Upper lobe of left lung (tissue), 4 donors: ENCODE data around the gene PRKCA.

ENCODE experiments used
- CTCF ChIP-seq, 6 experiments: fragments of 450-650 bp in 4 of 6; fragments of 200-600 bp in 2 of 6; sonication (generic) in 2 of 6; IDR thresholded peaks; one replicate each; pipeline ENCODE4 v1.5.1; 2016 to 2019; ENCODE audit warnings: antibody characterized with exemption in 6 of 6
- EP300 ChIP-seq, 4 donors: sonication (generic); formaldehyde crosslinking; IDR thresholded peaks; one replicate each; pipeline ENCODE4 v1.5.1; 2017; ENCODE audit warnings: antibody characterized with exemption in 4 of 4, control low read depth in 2 of 4
- POLR2A ChIP-seq, 4 donors: fragments of 450-650 bp; IDR thresholded peaks; one replicate each; pipeline ENCODE4 v1.5.1; 2016 to 2017; ENCODE audit warnings: antibody characterized with exemption in 4 of 4, mild to moderate bottlenecking in 2 of 4

- no peak for TF ChIP-seq CTCF (IDR thresholded peaks at IDR 0.05)
- no peak for TF ChIP-seq POLR2A (IDR thresholded peaks at IDR 0.05)
- no peak for TF ChIP-seq EP300 (IDR thresholded peaks at IDR 0.05)
Observed at GRCh38 chr17:66451188-66452149, 149.1 kb downstream of the PRKCA start.
